Stimulated activated CD8-positive, alpha-beta memory T cell treated with anti-CD3 and anti-CD28 coated beads, Interleukin-7, amount 100 ng/mL, for 4 hours (primary cell): Measurements from ENCODE around the gene CDH20.

ENCODE experiments used
- DNase-seq, 2 donors: peaks; one replicate each; pipeline ENCODE4 v3.0.0-alpha.2; 2020; ENCODE audit warnings: low read depth in 2 of 2

The CDH20 gene

GRCh38 chr18:61333271-61333745 is at the start of gene CDH20:
Gene CDH20 (plus strand): TSS chr18:61333430.
- no peak for DNase-seq

GRCh38 chr18:61284039-61284438 is 49.2 kb upstream of the CDH20 start:
- no peak for DNase-seq

GRCh38 chr18:61285777-61286176 is 47.5 kb upstream of the CDH20 start:
- DNase-seq, result no peak

- no peak for DNase-seq
These were observed 46.4 kb upstream of the CDH20 start for GRCh38 chr18:61286867-61287266.

- DNase-seq, result no peak
These were observed 42.6 kb upstream of the CDH20 start for GRCh38 chr18:61290616-61291015.

GRCh38 chr18:61292280-61293035 is 40.8 kb upstream of the CDH20 start:
- no peak for DNase-seq

GRCh38 chr18:61295153-61295552 is 38.1 kb upstream of the CDH20 start:
- no peak for DNase-seq

GRCh38 chr18:61308004-61308403 is 25.2 kb upstream of the CDH20 start:
- DNase-seq, result no peak

- no peak for DNase-seq
These were observed 24.3 kb upstream of the CDH20 start for GRCh38 chr18:61308795-61309393.

- no peak for DNase-seq
These were observed 10.9 kb upstream of the CDH20 start for GRCh38 chr18:61322265-61322873.

- no peak for DNase-seq
These were observed 9.3 kb upstream of the CDH20 start for GRCh38 chr18:61323951-61324350.

GRCh38 chr18:61326407-61326806 is 6.8 kb upstream of the CDH20 start:
- no peak for DNase-seq

- no peak for DNase-seq
These were observed 3.8 kb upstream of the CDH20 start for GRCh38 chr18:61329398-61329797.

GRCh38 chr18:61331051-61331450 is 2.2 kb upstream of the CDH20 start:
- no peak for DNase-seq

- no peak for DNase-seq
These were observed 688 bp downstream of the CDH20 start for GRCh38 chr18:61333746-61334490.

- no peak for DNase-seq
These were observed 1.2 kb downstream of the CDH20 start for GRCh38 chr18:61334491-61334850.

- DNase-seq, result no peak
These were observed 1.9 kb downstream of the CDH20 start for GRCh38 chr18:61334951-61335683.

- no peak for DNase-seq
These were observed 2.7 kb downstream of the CDH20 start for GRCh38 chr18:61335684-61336555.

GRCh38 chr18:61336766-61337165 is 3.5 kb downstream of the CDH20 start:
- DNase-seq, result no peak

GRCh38 chr18:61337527-61337926 is 4.3 kb downstream of the CDH20 start:
- DNase-seq, result no peak

GRCh38 chr18:61340148-61340547 is 6.9 kb downstream of the CDH20 start:
- no peak for DNase-seq
